Kidney (tissue), 14 donors: ENCODE measurements around the gene NRG2. TPM values are rescaled to one million over a fixed set of nuclear protein-coding genes. Genes with fewer than 3 reads are reported as not detected.

ENCODE experiments used
- DNase-seq, 5 donors: peaks; one replicate each; pipeline ENCODE4 v3.0.0-alpha.2; 2013 to 2020
- FAIRE-seq: peaks from 2 replicates; lab custom pipeline; 2012; peaks lifted over from hg19 to GRCh38; lab: Jason Lieb, UNC
- H3K27ac ChIP-seq, 2 donors: one replicate each; pipeline ENCODE4 v1.7.0; 2013; ENCODE audit warnings: low read depth in 2 of 2, low read length in 2 of 2, inconsistent platforms in 1 of 2
- H3K27me3 ChIP-seq: one replicate; pipeline ENCODE4 v1.7.1; 2013; ENCODE audit warnings: low read length, inconsistent platforms; ENCODE audit not compliant: control insufficient read depth, insufficient read depth
- H3K36me3 ChIP-seq, 3 donors: one replicate each; pipeline versions ENCODE4 v1.7.0 to v1.7.1; 2013; ENCODE audit warnings: low read length in 3 of 3, control low read depth in 1 of 3, inconsistent platforms in 1 of 3; ENCODE audit not compliant: insufficient read depth in 3 of 3, control insufficient read depth in 2 of 3
- H3K4me1 ChIP-seq, 3 donors: one replicate each; pipeline versions ENCODE4 v1.7.0 to v1.7.1; 2013; ENCODE audit warnings: low read length in 3 of 3, inconsistent platforms in 1 of 3, low read depth in 1 of 3; ENCODE audit not compliant: control insufficient read depth in 2 of 3, insufficient read depth in 2 of 3
- H3K4me3 ChIP-seq, 3 donors: one replicate each; pipeline versions ENCODE4 v1.7.0 to v1.8.1; 2013; ENCODE audit warnings: low read length in 3 of 3, control low read depth in 1 of 3, inconsistent platforms in 1 of 3
- H3K9ac ChIP-seq, 3 donors: one replicate each; pipeline versions ENCODE4 v1.7.0 to v1.7.1; 2013; ENCODE audit warnings: low read length in 3 of 3, control low read depth in 1 of 3, inconsistent platforms in 1 of 3
- H3K9me3 ChIP-seq, 3 donors: one replicate each; pipeline versions ENCODE4 v1.7.0 to v1.7.1; 2013; ENCODE audit warnings: low read length in 3 of 3, control low read depth in 1 of 3, inconsistent platforms in 1 of 3; ENCODE audit not compliant: control insufficient read depth in 2 of 3, insufficient read depth in 1 of 3
- intact Hi-C: fragments of 100-400 bp; cut with DNase I; formaldehyde crosslinking; loops from one replicate; pipeline ENCODE4 v1.11.1; 2022
- polyA plus RNA-seq: library from polyadenylated mRNA; stranded (reverse); fragments of 350-450 nt; fragmentation: Illumina TruSeq; extraction: RNeasy Lipid Tissue Mini Kit (QIAGEN cat#74804); gene quantifications from one replicate; pipeline ENCODE4 v1.2.3, GENCODE V29; 2014; ENCODE audit warnings: low read depth, low replicate concordance; ENCODE audit not compliant: insufficient read depth
- total RNA-seq: library from RNA; stranded (reverse); fragmentation: NEBNext Ultra II Directional; extraction: Animal tissue kit (Norgen Biotek cat#: 25700); gene quantifications from one replicate; pipeline ENCODE4 v1.2.1, GENCODE V29; 2021
- TF ChIP-seq, protein P1 (sequence below): IDR thresholded peaks from 3 replicates; pipeline ENCODE4 v1.5.1; 2012; ENCODE audit warnings: mild to moderate bottlenecking, moderate library complexity, borderline replicate concordance; ENCODE audit not compliant: insufficient read depth; ENCODE audit errors: extremely low read depth
- donor health status: control.
- donor health status: control.
- donor health status: control.
- donor health status: control.
- donor health status: control.
- donor health status: DM: yes; HTN: yes; CAD: no.
- donor health status: Normal renal cell carcinoma (clear cell type).

Gene NRG2
- total and polyA plus RNA-seq, 2 donors from 2014 or later = 1.9 to 4.6 TPM

DNA sequence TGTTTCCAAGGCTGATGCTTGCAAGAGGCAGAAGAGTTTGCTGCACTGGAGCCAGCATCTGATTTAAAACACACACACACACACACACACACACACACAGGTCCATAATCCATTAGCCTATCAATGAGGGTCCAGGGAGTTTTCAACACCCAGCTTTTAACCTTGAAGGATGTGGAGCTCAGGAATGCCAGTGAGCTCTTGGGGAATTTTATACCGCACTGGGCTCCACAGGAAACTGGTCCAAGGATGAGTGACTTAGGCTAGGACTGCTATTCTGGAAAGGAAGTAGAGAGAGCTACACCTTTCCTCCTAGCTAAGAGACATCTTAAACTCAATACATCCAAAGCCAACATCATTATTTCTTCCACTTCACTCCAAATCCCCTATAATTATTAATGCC is 942 bp upstream of the NRG2 start:
- Histone ChIP-seq H3K27ac (no peak overlapping the region), H3K4me1 (peaks cover 0 to 14% (median 9%) of the 10 kb centered on the region in 3 donors), H3K36me3 (no peaks in the 10 kb centered on the region), H3K4me3 (no peak overlapping the region), H3K27me3 (peaks cover 16% of the 10 kb centered on the region), H3K9me3 (no peaks in the 10 kb centered on the region), H3K9ac (no peak overlapping the region)
- intact Hi-C loops = no loop called here
- TF ChIP-seq, protein P1, sequence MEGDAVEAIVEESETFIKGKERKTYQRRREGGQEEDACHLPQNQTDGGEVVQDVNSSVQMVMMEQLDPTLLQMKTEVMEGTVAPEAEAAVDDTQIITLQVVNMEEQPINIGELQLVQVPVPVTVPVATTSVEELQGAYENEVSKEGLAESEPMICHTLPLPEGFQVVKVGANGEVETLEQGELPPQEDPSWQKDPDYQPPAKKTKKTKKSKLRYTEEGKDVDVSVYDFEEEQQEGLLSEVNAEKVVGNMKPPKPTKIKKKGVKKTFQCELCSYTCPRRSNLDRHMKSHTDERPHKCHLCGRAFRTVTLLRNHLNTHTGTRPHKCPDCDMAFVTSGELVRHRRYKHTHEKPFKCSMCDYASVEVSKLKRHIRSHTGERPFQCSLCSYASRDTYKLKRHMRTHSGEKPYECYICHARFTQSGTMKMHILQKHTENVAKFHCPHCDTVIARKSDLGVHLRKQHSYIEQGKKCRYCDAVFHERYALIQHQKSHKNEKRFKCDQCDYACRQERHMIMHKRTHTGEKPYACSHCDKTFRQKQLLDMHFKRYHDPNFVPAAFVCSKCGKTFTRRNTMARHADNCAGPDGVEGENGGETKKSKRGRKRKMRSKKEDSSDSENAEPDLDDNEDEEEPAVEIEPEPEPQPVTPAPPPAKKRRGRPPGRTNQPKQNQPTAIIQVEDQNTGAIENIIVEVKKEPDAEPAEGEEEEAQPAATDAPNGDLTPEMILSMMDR = no peak
- DNase-seq = peak in 1 of 5 donors; percentile 12
- no peak for FAIRE-seq

GRCh38 chr5:140043508-140043872 is 391 bp upstream of the NRG2 start:
- H3K27me3 ChIP-seq = peaks cover 16% of the 10 kb centered on the region
- intact Hi-C loops = no loop called here
- TF ChIP-seq, protein P1 = no peak
- no peak for FAIRE-seq
- peak overlapping the region in 2 of 3 donors; percentile 42 to 75 for H3K4me3 ChIP-seq
- no peaks in the 10 kb centered on the region for H3K36me3 ChIP-seq
- no peaks in the 10 kb centered on the region for H3K9me3 ChIP-seq
- no peak overlapping the region for H3K27ac ChIP-seq
- no peak overlapping the region for H3K9ac ChIP-seq
- peak in 4 of 5 donors; percentile 29 to 77 (median 40) for DNase-seq
- peaks cover 0 to 15% (median 9%) of the 10 kb centered on the region in 3 donors for H3K4me1 ChIP-seq

DNA sequence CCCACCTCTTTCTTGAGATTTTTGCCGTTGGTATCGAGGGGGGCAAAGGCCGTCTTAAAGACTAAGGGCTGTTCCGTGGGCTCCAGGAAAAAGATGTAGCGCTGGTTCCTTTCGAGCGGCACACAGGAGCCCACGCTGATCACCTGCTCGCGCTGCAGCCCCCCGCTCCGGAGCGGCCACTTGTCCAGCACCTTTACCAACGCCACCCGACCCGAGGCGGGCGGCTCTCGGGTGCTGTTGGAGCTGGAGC is 781 bp downstream of the NRG2 start:
- Histone ChIP-seq H3K27me3 (peaks cover 16% of the 10 kb centered on the region), H3K4me1 (peaks cover 0 to 19% (median 11%) of the 10 kb centered on the region in 3 donors), H3K36me3 (no peaks in the 10 kb centered on the region), H3K4me3 (peak overlapping the region in 2 of 3 donors; percentile 60 to 75), H3K9ac (peak overlapping the region in 1 of 3 donors; percentile 67), H3K9me3 (no peaks in the 10 kb centered on the region), H3K27ac (peak overlapping the region in 1 of 2 donors; percentile 52)
- TF ChIP-seq, protein P1 = no peak
- FAIRE-seq (no peak), DNase-seq (peak in 1 of 5 donors; percentile 47)
- intact Hi-C loops = no loop called here
